HG03135 (cell line): ENCODE results near the gene PLIN3.
"Not testable (repeated sequence)": the region's sequence is repeated elsewhere in the genome, so short reads cannot be mapped to it uniquely, and the experiment has no call there.

ENCODE experiments used
- ATAC-seq: cut with Tn5 transposase; IDR thresholded peaks from one replicate; pipeline ENCODE4 v1.9.1; 2021; ENCODE audit warnings: mild to moderate bottlenecking, moderate library complexity; ENCODE audit not compliant: unreplicated experiment

PLIN3 gene

GRCh38 chr19:4814625-4815425 lies 52.6 kb downstream of the PLIN3 start:
- no peak for ATAC-seq

GRCh38 chr19:4811328-4812131 lies 55.9 kb downstream of the PLIN3 start:
- no peak for ATAC-seq

- no peak for ATAC-seq
These were observed 60.3 kb downstream of the PLIN3 start for GRCh38 chr19:4807188-4807587.

- no peak for ATAC-seq
These were observed 61.1 kb downstream of the PLIN3 start for GRCh38 chr19:4806384-4806783.

- not testable (repeated sequence) for ATAC-seq
These were observed 62.3 kb downstream of the PLIN3 start for GRCh38 chr19:4805140-4805539.

GRCh38 chr19:4803736-4804695 lies 63.5 kb downstream of the PLIN3 start:
- ATAC-seq, result no peak

GRCh38 chr19:4802711-4803110 lies 64.8 kb downstream of the PLIN3 start:
- no peak for ATAC-seq

- ATAC-seq, result no peak
These were observed 66.3 kb downstream of the PLIN3 start for GRCh38 chr19:4801085-4801619.

GRCh38 chr19:4800591-4801081 lies 66.8 kb downstream of the PLIN3 start:
- no peak for ATAC-seq

GRCh38 chr19:4795400-4795799 lies 72.1 kb downstream of the PLIN3 start:
- no peak for ATAC-seq

- no peak for ATAC-seq
These were observed 72.5 kb downstream of the PLIN3 start for GRCh38 chr19:4794971-4795370.

GRCh38 chr19:4793278-4793677 lies 74.2 kb downstream of the PLIN3 start:
- not testable (repeated sequence) for ATAC-seq

GRCh38 chr19:4792866-4793195 lies 74.6 kb downstream of the PLIN3 start:
- ATAC-seq, result not testable (repeated sequence)

GRCh38 chr19:4792019-4792865 lies 75.2 kb downstream of the PLIN3 start:
- ATAC-seq, result not testable (repeated sequence)

- peak; percentile 93 for ATAC-seq
These were observed 76.1 kb downstream of the PLIN3 start, which contains the start of gene FEM1A for GRCh38 chr19:4791183-4792018. Gene FEM1A (plus strand): TSS chr19:4791734. CDS start chr19:4791855, 121 bp downstream.
